Epithelial cell of proximal tubule (primary cell): ENCODE measurements around the gene ARHGEF37. TPM values are rescaled to one million over a fixed set of nuclear protein-coding genes. Genes with fewer than 3 reads are reported as not detected.

Experiments
- DNase-seq: peaks from one replicate; pipeline ENCODE4 v3.0.0-alpha.2; 2011; ENCODE audit warnings: low read depth
- H3K4me3 ChIP-seq: 2 replicates; pipeline ENCODE4 v1.5.1; 2011; ENCODE audit warnings: low read depth, mild to moderate bottlenecking, low read length
- CTCF ChIP-seq: conservative IDR thresholded peaks from 2 replicates; pipeline ENCODE4 v1.5.1; 2012; ENCODE audit warnings: low read depth, mild to moderate bottlenecking, low read length
- total RNA-seq: library from RNA; depleted of rRNA; stranded (reverse); fragments of >200 nt; gene quantifications from 2 replicates; pipeline ENCODE4 v1.2.3, GENCODE V29; 2015

ARHGEF37 gene
- total RNA-seq, 1 donor from 2014 or later, result 2.7 TPM

DNA sequence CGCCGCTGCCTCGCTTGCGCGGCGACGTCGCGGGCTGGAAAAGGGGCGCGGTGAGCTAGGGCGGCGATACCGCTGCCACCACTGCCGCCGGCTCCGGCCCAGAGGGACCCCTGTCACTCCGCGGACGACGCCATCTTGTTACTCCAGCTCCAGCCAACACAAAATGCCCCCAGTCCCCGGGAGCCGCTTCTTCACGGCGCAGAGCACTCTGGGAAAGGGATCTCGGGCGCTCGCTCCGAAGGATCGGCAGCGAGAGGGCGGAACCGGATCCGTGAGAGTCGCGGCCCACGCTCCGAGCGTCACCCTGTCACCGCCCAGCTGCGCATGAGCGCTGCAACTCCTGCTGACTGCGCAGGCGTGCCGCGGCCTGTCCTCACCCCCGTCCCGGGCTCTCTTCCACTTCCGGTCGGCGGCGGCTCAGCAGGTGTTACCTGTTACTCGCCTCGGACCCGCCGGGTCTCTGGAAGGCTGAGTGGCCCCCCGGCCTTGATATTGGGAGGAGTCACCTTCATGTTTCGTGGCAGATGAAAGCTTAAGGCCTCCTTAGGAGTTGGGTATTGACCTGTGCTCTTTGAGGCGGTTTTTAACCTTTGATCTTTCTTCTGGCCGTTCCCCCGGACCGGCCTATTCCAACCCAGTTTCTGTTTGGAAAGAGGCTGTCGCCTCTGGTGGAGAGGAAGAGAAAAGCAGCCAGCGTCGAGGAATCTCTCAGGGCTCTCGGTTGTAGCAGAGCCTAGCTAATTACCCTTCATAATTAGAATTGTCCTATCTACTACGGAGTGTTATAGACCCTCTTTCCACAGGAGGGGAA is 29.9 kb upstream of the ARHGEF37 start, which contains the start of gene CSNK1A1:
CSNK1A1 (minus strand) TSS at position 213 of the 811 bp plus-strand sequence. CDS start 475 bp downstream, outside the sequence.
- peak; percentile 80 for TF ChIP-seq CTCF
- peak within 1 kb of the TSS; percentile 99 for H3K4me3 ChIP-seq

DNA sequence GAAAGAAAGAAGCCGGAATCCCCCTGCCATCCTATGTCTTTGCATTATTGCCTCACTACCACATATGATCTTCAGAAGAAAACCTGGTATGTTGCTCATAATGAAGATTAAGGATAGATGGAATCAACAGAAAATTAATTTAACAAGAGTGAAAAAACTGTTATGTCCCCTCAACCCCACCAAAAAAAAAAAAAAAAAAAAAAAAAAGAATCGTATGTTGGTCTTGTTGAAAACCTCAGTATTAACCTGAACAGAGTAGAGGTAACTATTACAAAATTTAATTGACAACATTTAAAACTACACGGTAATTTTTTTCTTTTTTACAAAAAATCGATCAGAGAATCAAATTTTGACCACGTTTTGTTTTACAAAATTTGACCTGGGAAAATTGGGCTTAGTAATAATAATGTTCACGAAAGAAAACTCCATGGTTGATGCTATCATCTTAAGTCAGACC is 29.2 kb upstream of the ARHGEF37 start:
- DNase-seq, result no peak
- no peak for TF ChIP-seq CTCF
- H3K4me3 ChIP-seq, result peak overlapping the region; percentile 99

More for the DNA sequence above, 29.9 kb upstream of the ARHGEF37 start, which contains the start of gene CSNK1A1:
- DNase-seq, result peak; percentile 66

DNA sequence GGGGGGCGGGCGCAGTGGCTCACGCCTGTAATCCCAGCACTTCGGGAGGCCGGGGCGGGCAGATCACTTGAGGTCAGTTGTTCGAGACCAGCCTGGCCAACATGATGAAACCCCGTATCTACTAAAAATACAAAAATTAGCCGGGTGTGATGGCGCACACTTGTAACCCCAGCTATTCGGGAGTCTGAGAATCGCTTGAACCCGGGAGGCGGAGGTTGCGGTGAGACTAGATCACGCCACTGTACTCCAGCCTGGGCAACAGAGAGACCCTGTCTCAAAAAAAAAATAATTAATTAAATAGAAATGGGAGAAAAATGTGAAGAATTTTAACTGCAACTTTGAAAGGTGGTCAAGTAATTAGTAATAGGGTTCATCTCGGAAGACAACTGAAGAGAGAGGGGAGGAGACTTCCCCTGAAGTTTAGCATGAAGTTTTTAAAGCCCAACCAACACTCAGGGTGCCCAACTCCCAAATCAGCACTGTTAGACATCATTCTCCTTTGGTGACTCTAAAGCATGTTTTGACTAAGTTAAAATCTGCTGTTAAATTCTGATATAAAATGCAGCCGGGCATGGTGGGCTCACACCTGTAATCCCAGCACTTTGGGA is 28.6 kb upstream of the ARHGEF37 start:
- no peak for TF ChIP-seq CTCF
- no peak for DNase-seq
- H3K4me3 ChIP-seq, result peak overlapping the region; percentile 99

DNA sequence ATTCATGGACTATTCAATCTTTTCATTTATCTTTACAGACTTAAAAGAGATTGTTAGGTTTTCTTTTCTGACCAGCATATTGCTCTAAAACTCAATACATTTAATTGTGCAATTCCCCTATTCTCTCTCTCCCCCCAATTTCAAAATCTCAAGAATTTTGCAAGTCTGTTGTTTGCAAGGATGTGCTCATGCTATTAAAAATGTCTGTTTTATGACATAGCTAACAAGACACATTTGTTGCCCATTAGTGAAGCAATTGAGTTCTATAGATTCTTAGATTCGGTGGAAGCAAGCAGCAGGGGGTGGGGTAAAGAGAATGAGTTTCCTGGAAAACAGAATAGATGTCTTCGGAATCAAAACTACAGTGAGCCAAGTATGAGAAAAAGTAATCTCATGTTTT is 21.6 kb upstream of the ARHGEF37 start:
- no peak for DNase-seq
- no peak for TF ChIP-seq CTCF
- H3K4me3 ChIP-seq, result no peak overlapping the region

- peak; percentile 77 for DNase-seq
- TF ChIP-seq CTCF, result no peak
- no peak overlapping the region for H3K4me3 ChIP-seq
Observed at GRCh38 chr5:149561848-149562247, 19.4 kb upstream of the ARHGEF37 start.

GRCh38 chr5:149563466-149563865 is 17.8 kb upstream of the ARHGEF37 start:
- no peak for DNase-seq
- TF ChIP-seq CTCF, result no peak
- H3K4me3 ChIP-seq, result no peak overlapping the region
